Common myeloid progenitor, CD34-positive (primary cell): Measurements from ENCODE around the gene ATP9A.
"Not testable (repeated sequence)": the region's sequence is repeated elsewhere in the genome, so short reads cannot be mapped to it uniquely, and the experiment has no call there.

Source experiments
- CTCF ChIA-PET: fragments of 350-600 bp; sonication (Branson Sonifier 250); formaldehyde crosslinking; loops from one replicate; lab custom pipeline; 2021; ENCODE audit warnings: antibody characterized with exemption; lab: Charles Lee
- POLR2A ChIA-PET: fragments of 350-600 bp; sonication (Branson Sonifier 250); formaldehyde crosslinking; loops from one replicate; lab custom pipeline; 2021; ENCODE audit warnings: antibody characterized with exemption; lab: Charles Lee
- DNase-seq, 3 donors: peaks; one replicate each; pipeline versions ENCODE4 v3.0.0 to v3.0.0-alpha.2; 2013
- H3K27ac ChIP-seq, 2 experiments: 1 replicate in 1 of 2; 2 replicates in 1 of 2; pipeline ENCODE4 v1.7.0; 2013; ENCODE audit warnings: inconsistent platforms in 2 of 2, low read length in 2 of 2, mild to moderate bottlenecking in 2 of 2, low read depth in 1 of 2, moderate library complexity in 1 of 2; ENCODE audit not compliant: severe bottlenecking in 2 of 2, insufficient read depth in 1 of 2, poor library complexity in 1 of 2
- H3K27me3 ChIP-seq, 5 experiments: replicated peaks in 2 of 5; 1 replicate in 3 of 5; 2 replicates in 2 of 5; pipeline versions ENCODE4 v1.6.1 to v1.7.0; 2013; ENCODE audit warnings: low read length in 4 of 5, mild to moderate bottlenecking in 2 of 5, moderate library complexity in 2 of 5, inconsistent platforms in 1 of 5; ENCODE audit not compliant: insufficient read depth in 5 of 5, control insufficient read depth in 4 of 5
- H3K36me3 ChIP-seq, 4 experiments: 1 replicate in 2 of 4; 2 replicates in 2 of 4; pipeline versions ENCODE4 v1.6.1 to v1.7.0; 2013; ENCODE audit warnings: low read length in 3 of 4, control low read depth in 1 of 4, mild to moderate bottlenecking in 1 of 4; ENCODE audit not compliant: control insufficient read depth in 4 of 4, insufficient read depth in 4 of 4
- H3K4me1 ChIP-seq, 4 experiments: 1 replicate in 3 of 4; 2 replicates in 1 of 4; pipeline versions ENCODE4 v1.6.1 to v1.7.1; 2013; ENCODE audit warnings: low read length in 3 of 4, mild to moderate bottlenecking in 3 of 4, control low read depth in 1 of 4, inconsistent platforms in 1 of 4, moderate library complexity in 1 of 4; ENCODE audit not compliant: control insufficient read depth in 4 of 4, insufficient read depth in 4 of 4; ENCODE audit errors: control extremely low read depth in 1 of 4
- H3K4me3 ChIP-seq, 7 experiments: 1 replicate in 4 of 7; 2 replicates in 3 of 7; pipeline versions ENCODE4 v1.5.1 to v1.7.0; 2013; ENCODE audit warnings: mild to moderate bottlenecking in 7 of 7, low read length in 6 of 7, moderate library complexity in 6 of 7, inconsistent platforms in 2 of 7, low read depth in 2 of 7, control low read depth in 1 of 7; ENCODE audit not compliant: insufficient read depth in 4 of 7, control insufficient read depth in 1 of 7; ENCODE audit errors: extremely low read depth in 1 of 7
- H3K9me3 ChIP-seq, 5 experiments: 1 replicate in 4 of 5; 2 replicates in 1 of 5; pipeline versions ENCODE4 v1.6.1 to v1.7.1; 2013; ENCODE audit warnings: low read length in 4 of 5, mild to moderate bottlenecking in 2 of 5, inconsistent platforms in 1 of 5, low read depth in 1 of 5, moderate library complexity in 1 of 5; ENCODE audit not compliant: control insufficient read depth in 4 of 5, insufficient read depth in 2 of 5; ENCODE audit errors: control extremely low read depth in 1 of 5
- WGBS: methylation state at CpG from one replicate; pipeline ENCODE4 v1.1.5; 2013; ENCODE audit not compliant: insufficient coverage; 5-methylcytosine and 5-hydroxymethylcytosine counted together

ATP9A gene

DNA sequence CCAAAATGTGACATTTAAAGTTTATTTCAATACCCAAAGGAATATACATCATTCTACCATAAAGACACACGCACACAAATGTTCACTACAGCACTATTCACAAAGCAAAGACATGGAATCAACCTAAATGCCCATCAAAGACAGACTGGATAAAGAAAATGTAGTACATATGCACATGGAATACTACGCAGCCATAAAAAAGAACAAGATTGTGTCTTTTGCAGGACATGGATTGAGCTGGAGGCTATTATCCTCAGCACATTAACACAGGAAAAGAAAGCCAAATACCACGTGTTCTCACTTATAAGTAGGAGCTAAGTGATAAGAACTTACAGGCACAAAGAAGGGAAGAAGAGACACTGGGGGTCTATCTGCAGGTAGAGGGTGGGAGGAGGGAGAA is 22.4 kb downstream of the ATP9A start:
- H3K4me3 ChIP-seq = no peak overlapping the region
- H3K27me3 ChIP-seq = no peaks in the 10 kb centered on the region
- peaks cover 0 to 5% (median 1%) of the 10 kb centered on the region in 4 experiments for H3K4me1 ChIP-seq
- H3K9me3 ChIP-seq = no peaks in the 10 kb centered on the region
- POLR2A ChIA-PET = no interaction called here
- no peaks in the 10 kb centered on the region for H3K36me3 ChIP-seq
- 80% methylated on average over 1 of the region's 3 CpGs for WGBS
- H3K27ac ChIP-seq = no peak overlapping the region
- DNase-seq = no peak
- CTCF ChIA-PET = interaction anchor here (1.5 kb wide), 1 partner anchor 45 kb away, joined by 4 read pairs; no protein-coding TSS in a partner anchor

DNA sequence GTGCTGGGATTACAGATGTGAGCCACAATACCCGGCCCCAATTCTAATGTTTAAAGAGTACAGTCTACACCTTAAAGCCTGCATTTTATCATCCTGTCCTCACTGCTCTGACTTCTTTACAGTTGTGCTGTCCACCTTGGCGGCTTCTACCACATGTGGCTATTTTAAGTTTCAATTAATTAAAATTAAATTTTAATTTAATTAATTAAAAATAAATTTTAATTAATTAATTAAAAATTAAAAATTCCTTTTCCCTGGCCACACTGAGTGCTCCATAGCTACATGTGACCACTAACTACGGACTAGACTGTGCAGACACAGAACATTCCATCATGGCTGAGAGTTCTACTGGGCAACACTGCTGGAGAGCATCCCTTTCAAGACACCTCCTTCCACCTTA is 27.4 kb downstream of the ATP9A start:
- CTCF ChIA-PET = no interaction called here
- no peaks in the 10 kb centered on the region for H3K9me3 ChIP-seq
- no peaks in the 10 kb centered on the region for H3K4me1 ChIP-seq
- H3K4me3 ChIP-seq = no peak overlapping the region
- no peak overlapping the region for H3K27ac ChIP-seq
- H3K27me3 ChIP-seq = no peaks in the 10 kb centered on the region
- POLR2A ChIA-PET = no interaction called here
- no peak for DNase-seq
- 100% methylated on average over 1 of the region's 3 CpGs for WGBS
- H3K36me3 ChIP-seq = peaks cover 0 to 2% (median 0%) of the 10 kb centered on the region in 4 experiments

DNA sequence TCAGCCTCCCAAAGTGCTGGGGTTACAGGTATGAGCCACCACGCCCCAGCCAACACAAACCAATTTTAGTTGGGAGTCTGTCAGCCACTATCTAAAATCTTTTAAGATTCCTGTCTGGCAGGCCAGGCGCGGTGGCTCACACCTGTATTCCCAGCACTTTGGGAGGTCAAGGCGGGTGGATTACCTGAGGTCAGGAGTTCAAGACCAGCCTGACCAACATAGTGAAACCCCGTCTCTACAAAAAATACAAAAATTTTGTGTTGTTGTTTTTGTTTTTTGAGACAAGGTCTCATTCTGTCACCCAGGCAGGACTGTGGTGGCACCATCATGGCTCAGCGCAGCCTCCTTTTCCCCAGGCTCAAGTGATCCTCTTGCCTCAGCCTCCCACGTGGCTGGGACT is 27.9 kb downstream of the ATP9A start:
- DNase-seq, POLR2A ChIA-PET, H3K4me3 ChIP-seq, CTCF ChIA-PET, H3K36me3 ChIP-seq, H3K4me1 ChIP-seq, H3K27ac ChIP-seq, H3K9me3 ChIP-seq, H3K27me3 ChIP-seq: not testable (repeated sequence)
- 100% methylated on average over 2 of the region's 7 CpGs for WGBS

DNA sequence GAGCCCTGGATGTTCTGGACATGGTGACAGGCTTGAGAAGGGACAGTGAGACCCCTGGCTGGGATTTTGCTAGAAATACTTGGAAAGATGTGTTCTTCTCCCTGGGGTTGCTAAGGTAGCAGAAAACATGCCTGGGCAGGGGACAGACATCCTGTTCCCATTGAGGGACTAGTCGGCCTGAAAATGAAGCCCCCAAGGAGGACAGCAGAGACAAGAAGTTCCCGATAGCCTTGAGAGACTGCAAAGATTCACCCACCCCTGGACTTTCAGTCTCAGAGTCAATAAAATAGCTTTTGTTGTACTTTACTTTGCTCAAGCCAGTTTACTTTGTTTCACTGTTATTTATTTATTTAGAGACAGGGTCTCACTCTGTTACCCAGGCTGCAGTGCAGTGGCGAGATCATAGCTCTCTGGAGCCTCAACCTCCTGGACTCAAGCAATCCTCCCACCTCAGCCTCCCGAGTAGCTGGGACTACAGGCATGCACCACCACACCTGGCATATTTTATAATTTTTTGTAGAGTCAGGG is 28.4 kb downstream of the ATP9A start:
- Histone ChIP-seq H3K4me1 (no peaks in the 10 kb centered on the region), H3K9me3 (no peaks in the 10 kb centered on the region), H3K4me3 (no peak overlapping the region), H3K27me3 (no peaks in the 10 kb centered on the region), H3K36me3 (peaks cover 0 to 2% (median 0%) of the 10 kb centered on the region in 4 experiments), H3K27ac (no peak overlapping the region)
- POLR2A ChIA-PET = no interaction called here
- no peak for DNase-seq
- 100% methylated on average over 1 of the region's 4 CpGs for WGBS
- CTCF ChIA-PET = no interaction called here

DNA sequence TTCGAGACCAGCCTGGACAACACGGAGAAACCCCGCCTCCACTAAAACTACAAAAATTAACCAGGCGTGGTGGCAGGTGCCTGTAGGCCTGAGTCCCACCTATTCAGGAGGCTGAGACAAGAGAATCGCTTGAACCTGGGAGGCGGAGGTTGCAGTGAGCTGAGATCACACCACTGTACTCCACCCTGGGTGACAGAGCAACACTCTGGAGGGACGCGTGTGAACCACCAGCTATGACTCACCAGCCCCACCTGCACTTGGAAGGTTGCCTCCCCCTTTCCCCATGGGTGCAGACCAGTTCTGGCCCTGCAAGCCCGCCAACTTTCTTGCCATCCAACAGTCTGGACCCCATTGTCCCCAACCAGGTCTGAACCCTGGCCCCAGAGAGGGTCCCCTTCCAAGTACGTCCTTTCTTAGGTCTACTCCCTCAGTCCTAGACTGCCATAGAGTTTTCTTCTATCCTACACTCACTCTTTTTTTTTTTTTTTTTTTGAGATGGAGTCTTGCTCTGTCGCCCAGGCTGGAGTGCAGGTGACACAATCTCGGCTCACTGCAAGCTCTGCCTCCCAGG is 29.2 kb downstream of the ATP9A start:
- WGBS = 97% methylated on average over 11 of the region's 12 CpGs
- ChIA-PET POLR2A (no interaction called here), CTCF (interaction anchor here (1.5 kb wide), 1 partner anchor 8 kb away, joined by 3 read pairs; no protein-coding TSS in a partner anchor)
- H3K27me3 ChIP-seq = no peaks in the 10 kb centered on the region
- DNase-seq = no peak
- peaks cover 0 to 2% (median 0%) of the 10 kb centered on the region in 4 experiments for H3K36me3 ChIP-seq
- H3K9me3 ChIP-seq = no peaks in the 10 kb centered on the region
- H3K4me3 ChIP-seq = no peak overlapping the region
- no peak overlapping the region for H3K27ac ChIP-seq
- no peaks in the 10 kb centered on the region for H3K4me1 ChIP-seq

DNA sequence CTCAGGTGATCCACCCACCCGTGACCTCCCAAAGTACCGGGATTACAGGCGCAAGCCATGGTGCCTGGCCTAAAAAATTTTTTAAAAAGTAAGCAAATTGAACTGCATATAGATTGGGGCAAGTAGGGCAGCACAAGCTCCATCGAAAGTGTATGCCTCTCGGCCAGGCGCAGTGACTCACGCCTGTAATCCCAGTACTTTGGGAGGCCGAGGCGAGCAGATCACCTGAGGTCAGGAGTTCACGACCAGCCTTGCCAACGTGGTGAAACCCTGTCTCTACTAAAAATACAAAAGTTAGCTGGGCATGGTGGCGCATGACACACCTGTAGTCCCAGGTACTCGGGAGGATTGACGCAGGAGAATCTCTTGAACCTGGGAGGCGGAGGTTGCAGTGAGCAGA is 29.9 kb downstream of the ATP9A start:
- CTCF ChIA-PET = interaction anchor here (1.5 kb wide), 1 partner anchor 9 kb away, joined by 3 read pairs; no protein-coding TSS in a partner anchor
- H3K4me3 ChIP-seq, H3K27me3 ChIP-seq, H3K27ac ChIP-seq, H3K9me3 ChIP-seq, POLR2A ChIA-PET, H3K4me1 ChIP-seq, DNase-seq, H3K36me3 ChIP-seq: not testable (repeated sequence)
- WGBS = 96% methylated on average over 14 of the region's 15 CpGs

DNA sequence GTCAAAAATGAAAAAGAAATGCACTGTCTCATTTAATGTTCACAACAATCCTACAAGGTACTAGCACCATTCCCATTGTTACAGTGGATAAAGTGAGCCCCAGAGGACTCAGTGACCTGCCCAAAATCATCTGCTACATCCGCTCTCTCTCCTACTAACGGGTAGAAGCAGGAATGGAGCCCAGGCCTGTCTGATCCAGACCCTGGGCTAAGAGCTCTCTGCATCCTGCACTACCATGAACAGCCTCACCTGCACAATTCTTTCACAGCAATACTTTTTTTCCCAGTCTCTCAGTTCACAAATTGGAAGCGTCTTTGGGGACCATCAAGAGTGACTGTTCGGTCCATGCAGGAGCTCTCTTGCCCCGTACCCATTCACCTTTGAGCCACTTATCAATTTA is 31.2 kb downstream of the ATP9A start:
- no peak overlapping the region for H3K27ac ChIP-seq
- 80% methylated on average over 5 of the region's 5 CpGs for WGBS
- H3K9me3 ChIP-seq = no peaks in the 10 kb centered on the region
- no peak for DNase-seq
- no peak overlapping the region for H3K4me3 ChIP-seq
- H3K36me3 ChIP-seq = peaks cover 0 to 2% (median 0%) of the 10 kb centered on the region in 4 experiments
- POLR2A ChIA-PET = no interaction called here
- peaks cover 0 to 7% (median 5%) of the 10 kb centered on the region in 4 experiments for H3K4me1 ChIP-seq
- CTCF ChIA-PET = interaction anchor here (1.1 kb wide), 1 partner anchor 11 kb away, joined by 4 read pairs; no protein-coding TSS in a partner anchor
- H3K27me3 ChIP-seq = no peaks in the 10 kb centered on the region
